HepG2 (cell line): ENCODE measurements around the gene CDH19. TPM values are rescaled to one million over a fixed set of nuclear protein-coding genes. Genes with fewer than 3 reads are reported as not detected.

Experiments
- ATAC-seq: fragments of 200-7000 bp; cut with Tn5 transposase; 3 replicates; pipeline ENCODE4 v1.9.1; 2020; ENCODE audit warnings: mild to moderate bottlenecking, moderate library complexity
- BruUV-seq: library from RNA; stranded (reverse); fragments of 400-500 nt; replicated peaks from 2 replicates; lab custom pipeline; 2021; lab: Mats Ljungman, UMichigan
- CTCF ChIA-PET: fragments of 300-600 bp; formaldehyde crosslinking; extraction: SDS; loops from one replicate; lab custom pipeline; 2021; ENCODE audit warnings: low total read pairs, inconsistent platforms, low intra/inter-chr PET ratio; lab: Yijun Ruan, JAX
- POLR2A ChIA-PET: fragments of 350-600 bp; sonication (Branson Sonifier 250); formaldehyde crosslinking; loops from one replicate; lab custom pipeline; 2020; ENCODE audit warnings: antibody characterized with exemption, inconsistent platforms; lab: Yijun Ruan, JAX
- DNase-seq: peaks from one replicate; pipeline ENCODE4 v3.0.0-alpha.2; 2015; ENCODE audit warnings: low spot score
- FAIRE-seq: peaks from 3 replicates; lab custom pipeline; 2011; peaks lifted over from hg19 to GRCh38; lab: Jason Lieb, UNC
- H2AFZ ChIP-seq: one replicate; pipeline ENCODE4 v1.6.1; 2011; ENCODE audit warnings: low read length, inconsistent platforms
- H3K27ac ChIP-seq: fragments of 300-600 bp; 3 replicates; pipeline ENCODE4 v1.8.0; 2011; ENCODE audit warnings: mixed run types, mild to moderate bottlenecking, mixed read lengths, low read length, inconsistent platforms; ENCODE audit not compliant: insufficient read depth; ENCODE audit errors: extremely low read length
- H3K27me3 ChIP-seq, 2 experiments: fragments of 200-600 bp in 1 of 2; 2 replicates in 1 of 2; 3 replicates in 1 of 2; pipeline versions ENCODE4 v1.6.0 to v1.8.0; 2011; ENCODE audit warnings: low read length in 2 of 2, mild to moderate bottlenecking in 2 of 2, moderate library complexity in 2 of 2, inconsistent platforms in 1 of 2; ENCODE audit not compliant: insufficient read depth in 2 of 2, control insufficient read depth in 1 of 2
- H3K36me3 ChIP-seq, 2 experiments: fragments of 200-600 bp in 1 of 2; replicated peaks in 1 of 2; 2 replicates in 1 of 2; 3 replicates in 1 of 2; pipeline versions ENCODE4 v1.5.1 to v1.8.0; 2011; ENCODE audit warnings: low read length in 2 of 2, inconsistent platforms in 1 of 2; ENCODE audit not compliant: insufficient read depth in 2 of 2, control insufficient read depth in 1 of 2
- H3K4me1 ChIP-seq: 2 replicates; pipeline ENCODE4 v1.5.1; 2012; ENCODE audit warnings: low read length, inconsistent platforms; ENCODE audit not compliant: insufficient read depth
- H3K4me2 ChIP-seq: 2 replicates; pipeline ENCODE4 v1.6.0; 2011; ENCODE audit warnings: low read depth, low read length, inconsistent platforms
- H3K4me3 ChIP-seq, 3 experiments: fragments of 200-600 bp in 1 of 3; sonication (generic), shearing (Covaris generic) in 1 of 3; replicated peaks in 1 of 3; 2 replicates each; pipeline ENCODE4 v1.5.1; 2011 to 2016; ENCODE audit warnings: low read length in 3 of 3, inconsistent platforms in 2 of 3, low read depth in 2 of 3, mild to moderate bottlenecking in 2 of 3, control low read depth in 1 of 3, mixed read lengths in 1 of 3; ENCODE audit not compliant: insufficient read depth in 1 of 3
- H3K79me2 ChIP-seq: one replicate; pipeline ENCODE4 v1.6.1; 2011; ENCODE audit warnings: low read length, inconsistent platforms; ENCODE audit not compliant: insufficient read depth
- H3K9ac ChIP-seq: 2 replicates; pipeline ENCODE4 v1.6.0; 2011; ENCODE audit warnings: mild to moderate bottlenecking, low read depth, low read length, inconsistent platforms; ENCODE audit not compliant: insufficient read depth
- H3K9me3 ChIP-seq: 2 replicates; pipeline ENCODE4 v1.5.1; 2012; ENCODE audit warnings: mild to moderate bottlenecking, low read length
- H4K20me1 ChIP-seq: 2 replicates; pipeline ENCODE4 v1.6.0; 2011; ENCODE audit warnings: inconsistent platforms, mild to moderate bottlenecking, low read length, moderate library complexity; ENCODE audit not compliant: insufficient read depth
- NKX3-1 ChIP-seq: sonication (generic); formaldehyde crosslinking; IDR thresholded peaks from 2 replicates; pipeline ENCODE4 v1.5.0; 2020; ENCODE audit warnings: missing genetic modification reagents
- SP4 ChIP-seq: sonication (generic); formaldehyde crosslinking; IDR thresholded peaks from 2 replicates; pipeline ENCODE4 v1.8.1; 2023; ENCODE audit warnings: mild to moderate bottlenecking, missing genetic modification reagents
- TMF1 ChIP-seq: sonication (generic); formaldehyde crosslinking; IDR thresholded peaks from 2 replicates; pipeline ENCODE4 v1.8.1; 2022; ENCODE audit warnings: low read depth, missing genetic modification reagents
- ZC3H13 ChIP-seq: sonication (generic); formaldehyde crosslinking; IDR thresholded peaks from 2 replicates; pipeline ENCODE4 v1.8.1; 2023; ENCODE audit warnings: mild to moderate bottlenecking, missing genetic modification reagents, moderate library complexity
- ZNF124 ChIP-seq: sonication (generic); formaldehyde crosslinking; IDR thresholded peaks from 2 replicates; pipeline ENCODE4 v1.4.0; 2020; ENCODE audit warnings: missing genetic modification reagents
- ZNF383 ChIP-seq: sonication (generic); formaldehyde crosslinking; IDR thresholded peaks from 2 replicates; pipeline ENCODE4 v1.4.0; 2020; ENCODE audit warnings: missing genetic modification reagents, mild to moderate bottlenecking, borderline replicate concordance
- ZNF510 ChIP-seq: sonication (generic); formaldehyde crosslinking; IDR thresholded peaks from 2 replicates; pipeline ENCODE4 v1.4.0; 2020; ENCODE audit warnings: low read depth, mild to moderate bottlenecking, missing genetic modification reagents
- ZNF552 ChIP-seq: sonication (generic); formaldehyde crosslinking; IDR thresholded peaks from 2 replicates; pipeline ENCODE4 v1.9.0; 2022; ENCODE audit warnings: missing genetic modification reagents, mild to moderate bottlenecking, borderline replicate concordance
- ZNF619 ChIP-seq: sonication (generic); formaldehyde crosslinking; IDR thresholded peaks from 2 replicates; pipeline ENCODE4 v1.4.0; 2020; ENCODE audit warnings: mild to moderate bottlenecking, missing genetic modification reagents
- WGBS: methylation state at CpG from one replicate; pipeline ENCODE4 v1.1.6; 2017; ENCODE audit warnings: low lambda C conversion rate; 5-methylcytosine and 5-hydroxymethylcytosine counted together
- in situ Hi-C: cut with HindIII; loops from 2 replicates; pipeline ENCODE4 v1.10.0; 2017; ENCODE audit warnings: low pct_unique_long_range_greater_than_20kb; ENCODE audit not compliant: extremely low pct_ligation_motif_present
- intact Hi-C: fragments of 100-400 bp; cut with micrococcal nuclease; formaldehyde crosslinking; loops from one replicate; pipeline ENCODE4 v1.10.0; 2022; ENCODE audit not compliant: unreplicated experiment
- polyA plus RNA-seq, 8 experiments: library from polyadenylated mRNA; depleted of rRNA in 3 of 8; stranded (reverse) in 7 of 8; unstranded in 1 of 8; fragments of >200 nt; fragmentation: Illumina TruSeq in 4 of 8; extraction: Trizol in 4 of 8; gene quantifications; 2 replicates each; pipeline versions ENCODE4 v1.2.1 to v1.2.3, GENCODE V29; 2011 to 2016; ENCODE audit warnings: low read depth in 4 of 8, missing spikeins in 1 of 8, mixed read lengths in 1 of 8; ENCODE audit not compliant: insufficient read depth in 1 of 8
- total RNA-seq, 5 experiments: library from RNA; depleted of rRNA; stranded (reverse); fragments of >200 nt; fragmentation: Illumina TruSeq; extraction: Trizol; gene quantifications; 2 replicates each; pipeline ENCODE4 v1.2.3, GENCODE V29; 2016; ENCODE audit warnings: low read depth in 1 of 5
- TF ChIP-seq, protein P1 (sequence below): sonication (generic); formaldehyde crosslinking; IDR thresholded peaks from 2 replicates; pipeline ENCODE4 v1.4.0; 2020; ENCODE audit warnings: mild to moderate bottlenecking, missing genetic modification reagents
- TF ChIP-seq, protein P2 (sequence below): sonication (generic); formaldehyde crosslinking; IDR thresholded peaks from 2 replicates; pipeline ENCODE4 v1.5.1; 2020; ENCODE audit warnings: missing genetic modification reagents, mild to moderate bottlenecking, borderline replicate concordance
- TF ChIP-seq, protein P3 (sequence below): sonication (generic); formaldehyde crosslinking; IDR thresholded peaks from 2 replicates; pipeline ENCODE4 v1.9.0; 2022; ENCODE audit warnings: missing genetic modification reagents, mild to moderate bottlenecking, borderline replicate concordance
- TF ChIP-seq, protein P4 (sequence below): sonication (generic); formaldehyde crosslinking; IDR thresholded peaks from 2 replicates; pipeline ENCODE4 v1.8.0; 2022; ENCODE audit warnings: missing genetic modification reagents, mild to moderate bottlenecking, borderline replicate concordance

The CDH19 gene
- total and polyA plus RNA-seq, 2 of the 13 experiments (the other 11 are each of a cell fraction or from before 2014, with no cell fraction given) = not detected

DNA sequence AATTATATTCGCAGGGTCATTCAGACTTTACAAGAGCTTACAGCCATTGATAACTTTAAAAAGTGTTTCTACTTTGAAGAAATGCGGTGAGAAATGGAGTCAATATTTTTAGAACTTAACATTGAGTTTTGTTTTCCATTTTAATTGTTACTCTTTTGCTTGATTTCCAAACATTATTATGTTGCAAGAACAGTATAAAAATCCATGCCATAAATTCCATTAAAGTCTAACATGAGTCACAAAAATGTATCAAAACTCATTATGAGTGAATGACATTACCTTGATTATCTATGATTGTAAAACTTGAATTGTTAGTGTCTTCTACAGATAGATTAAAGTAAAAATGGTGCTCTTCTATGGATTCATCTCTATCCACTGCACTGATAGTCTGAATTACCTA lies 92.6 kb downstream of the CDH19 start:
- no TSS peak for BruUV-seq
- no peaks in the 10 kb centered on the region for H3K4me1 ChIP-seq
- H3K27me3 ChIP-seq = no peaks in the 10 kb centered on the region
- H3K36me3 ChIP-seq = no peaks in the 10 kb centered on the region
- no peak overlapping the region for H3K4me3 ChIP-seq
- FAIRE-seq (no peak), DNase-seq (no peak), ATAC-seq (no peak)
- TF ChIP-seq ZC3H13 = no peak
- TF ChIP-seq, protein P1, sequence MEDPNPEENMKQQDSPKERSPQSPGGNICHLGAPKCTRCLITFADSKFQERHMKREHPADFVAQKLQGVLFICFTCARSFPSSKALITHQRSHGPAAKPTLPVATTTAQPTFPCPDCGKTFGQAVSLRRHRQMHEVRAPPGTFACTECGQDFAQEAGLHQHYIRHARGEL (CRISPR knock-in tag) = no peak
- TF ChIP-seq SP4 (CRISPR knock-in tag) = no peak
- TF ChIP-seq, protein P2, sequence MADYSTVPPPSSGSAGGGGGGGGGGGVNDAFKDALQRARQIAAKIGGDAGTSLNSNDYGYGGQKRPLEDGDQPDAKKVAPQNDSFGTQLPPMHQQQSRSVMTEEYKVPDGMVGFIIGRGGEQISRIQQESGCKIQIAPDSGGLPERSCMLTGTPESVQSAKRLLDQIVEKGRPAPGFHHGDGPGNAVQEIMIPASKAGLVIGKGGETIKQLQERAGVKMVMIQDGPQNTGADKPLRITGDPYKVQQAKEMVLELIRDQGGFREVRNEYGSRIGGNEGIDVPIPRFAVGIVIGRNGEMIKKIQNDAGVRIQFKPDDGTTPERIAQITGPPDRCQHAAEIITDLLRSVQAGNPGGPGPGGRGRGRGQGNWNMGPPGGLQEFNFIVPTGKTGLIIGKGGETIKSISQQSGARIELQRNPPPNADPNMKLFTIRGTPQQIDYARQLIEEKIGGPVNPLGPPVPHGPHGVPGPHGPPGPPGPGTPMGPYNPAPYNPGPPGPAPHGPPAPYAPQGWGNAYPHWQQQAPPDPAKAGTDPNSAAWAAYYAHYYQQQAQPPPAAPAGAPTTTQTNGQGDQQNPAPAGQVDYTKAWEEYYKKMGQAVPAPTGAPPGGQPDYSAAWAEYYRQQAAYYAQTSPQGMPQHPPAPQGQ = no peak
- H2AFZ ChIP-seq = no peak overlapping the region
- H4K20me1 ChIP-seq = no peaks in the 10 kb centered on the region; the same call in 1 of the 2 replicates
- intact Hi-C loops (no loop called here), in situ Hi-C loops (loop anchor here (25.0 kb wide), 1 partner anchor 549 kb away; no protein-coding TSS in a partner anchor)
- H3K9me3 ChIP-seq = no peaks in the 10 kb centered on the region
- CTCF ChIA-PET = no interaction called here
- no peak overlapping the region for H3K4me2 ChIP-seq
- H3K27ac ChIP-seq = no peak overlapping the region
- POLR2A ChIA-PET = interaction anchor here (0.5 kb wide), 1 partner anchor 12 kb away, joined by 3 read pairs; no protein-coding TSS in a partner anchor
- WGBS = 0% methylated on average over 2 of the region's 2 CpGs
- H3K9ac ChIP-seq = no peak overlapping the region
- no peaks in the 10 kb centered on the region for H3K79me2 ChIP-seq

DNA sequence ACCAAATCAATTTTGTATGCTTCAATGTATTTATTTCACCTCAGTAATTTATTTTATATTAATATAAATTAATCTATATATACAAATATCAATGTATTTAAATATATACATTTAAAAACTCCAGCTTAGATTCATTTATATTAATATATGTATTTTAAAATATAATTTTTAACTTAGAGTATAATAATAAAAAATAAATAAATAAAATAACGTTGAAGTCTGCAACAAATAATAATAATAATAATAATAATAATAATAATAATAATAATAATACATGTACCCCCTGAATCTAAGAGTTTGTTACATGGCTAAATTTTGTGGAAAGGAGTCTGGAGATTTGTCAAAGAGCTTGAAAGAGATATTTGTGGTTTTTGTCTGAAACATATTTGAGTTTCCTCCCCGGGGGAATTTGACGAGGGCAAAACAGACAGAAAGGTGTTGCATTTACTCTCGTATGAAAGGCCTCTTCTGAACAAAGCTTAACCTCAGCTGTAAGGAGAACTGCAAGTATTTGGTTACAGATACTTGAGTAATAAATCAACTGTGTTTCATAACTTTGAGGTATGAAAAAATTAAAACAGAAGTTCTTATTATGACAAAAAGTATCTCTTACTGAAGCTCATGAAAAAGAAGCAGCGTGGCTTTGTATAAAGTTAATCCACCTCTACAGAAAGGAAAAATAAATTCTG lies 93.4 kb downstream of the CDH19 start:
- BruUV-seq = no TSS peak
- no peaks in the 10 kb centered on the region; the same call in 1 of the 2 replicates for H4K20me1 ChIP-seq
- no peak overlapping the region for H2AFZ ChIP-seq
- no peaks in the 10 kb centered on the region for H3K27me3 ChIP-seq
- no peaks in the 10 kb centered on the region for H3K79me2 ChIP-seq
- no peaks in the 10 kb centered on the region for H3K4me1 ChIP-seq
- H3K9ac ChIP-seq = no peak overlapping the region
- FAIRE-seq (no peak), ATAC-seq (no peak), DNase-seq (no peak)
- H3K27ac ChIP-seq = no peak overlapping the region
- no peak overlapping the region for H3K4me3 ChIP-seq
- in situ Hi-C loops (loop anchor here (25.0 kb wide), 1 partner anchor 548 kb away; no protein-coding TSS in a partner anchor), intact Hi-C loops (no loop called here)
- H3K36me3 ChIP-seq = no peaks in the 10 kb centered on the region
- H3K4me2 ChIP-seq = no peak overlapping the region
- CTCF ChIA-PET = no interaction called here
- no peaks in the 10 kb centered on the region for H3K9me3 ChIP-seq
- POLR2A ChIA-PET = no interaction called here
- WGBS = 2% methylated on average over 5 of the region's 5 CpGs
- TF ChIP-seq NKX3-1 (CRISPR knock-in tag) (no peak), ZNF619 (no peak), ZNF124 (CRISPR knock-in tag) (no peak), ZNF552 (no peak), ZNF510 (no peak), ZNF383 (CRISPR knock-in tag) (no peak), TMF1 (CRISPR knock-in tag) (no peak)
- TF ChIP-seq, protein P3, sequence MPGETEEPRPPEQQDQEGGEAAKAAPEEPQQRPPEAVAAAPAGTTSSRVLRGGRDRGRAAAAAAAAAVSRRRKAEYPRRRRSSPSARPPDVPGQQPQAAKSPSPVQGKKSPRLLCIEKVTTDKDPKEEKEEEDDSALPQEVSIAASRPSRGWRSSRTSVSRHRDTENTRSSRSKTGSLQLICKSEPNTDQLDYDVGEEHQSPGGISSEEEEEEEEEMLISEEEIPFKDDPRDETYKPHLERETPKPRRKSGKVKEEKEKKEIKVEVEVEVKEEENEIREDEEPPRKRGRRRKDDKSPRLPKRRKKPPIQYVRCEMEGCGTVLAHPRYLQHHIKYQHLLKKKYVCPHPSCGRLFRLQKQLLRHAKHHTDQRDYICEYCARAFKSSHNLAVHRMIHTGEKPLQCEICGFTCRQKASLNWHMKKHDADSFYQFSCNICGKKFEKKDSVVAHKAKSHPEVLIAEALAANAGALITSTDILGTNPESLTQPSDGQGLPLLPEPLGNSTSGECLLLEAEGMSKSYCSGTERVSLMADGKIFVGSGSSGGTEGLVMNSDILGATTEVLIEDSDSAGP (CRISPR knock-in tag) = no peak
- TF ChIP-seq, protein P4, sequence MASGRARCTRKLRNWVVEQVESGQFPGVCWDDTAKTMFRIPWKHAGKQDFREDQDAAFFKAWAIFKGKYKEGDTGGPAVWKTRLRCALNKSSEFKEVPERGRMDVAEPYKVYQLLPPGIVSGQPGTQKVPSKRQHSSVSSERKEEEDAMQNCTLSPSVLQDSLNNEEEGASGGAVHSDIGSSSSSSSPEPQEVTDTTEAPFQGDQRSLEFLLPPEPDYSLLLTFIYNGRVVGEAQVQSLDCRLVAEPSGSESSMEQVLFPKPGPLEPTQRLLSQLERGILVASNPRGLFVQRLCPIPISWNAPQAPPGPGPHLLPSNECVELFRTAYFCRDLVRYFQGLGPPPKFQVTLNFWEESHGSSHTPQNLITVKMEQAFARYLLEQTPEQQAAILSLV = no peak
